Amygdala (tissue), 56 donors: ENCODE results near the gene SPATA31A7.
"Not testable (repeated sequence)": the region's sequence is repeated elsewhere in the genome, so short reads cannot be mapped to it uniquely, and the experiment has no call there.

Experiments
- DNase-seq, 56 donors: peaks; one replicate each; lab custom pipeline; 2025; lab: John Stamatoyannopoulos, UW

Gene SPATA31A7

GRCh38 chr9:61189736-61190135 lies at the start of gene SPATA31A7:
SPATA31A7 (plus strand) TSS chr9:61190036; CDS start chr9:61190065, 29 bp downstream.
- DNase-seq = not testable (repeated sequence)

DNA sequence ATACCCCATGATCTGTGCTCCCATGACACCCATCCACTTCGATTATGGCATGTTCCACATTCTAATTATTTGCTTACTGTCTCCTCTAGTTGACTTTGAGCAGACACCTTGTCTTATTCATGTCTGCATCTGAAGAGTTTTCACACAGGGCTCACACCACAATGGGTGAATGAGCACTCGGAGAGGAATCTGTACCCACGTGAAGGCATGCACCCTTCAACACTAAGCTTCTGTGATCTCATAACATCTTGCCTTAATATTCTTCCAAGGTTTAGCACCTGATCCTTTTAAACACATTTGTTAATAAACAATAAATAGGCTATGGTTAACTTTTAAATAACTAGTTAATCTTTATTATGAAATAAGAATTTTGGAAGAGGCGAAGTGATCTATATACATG lies 36.6 kb downstream of the SPATA31A7 start:
- not testable (repeated sequence) for DNase-seq
